HG03095 (cell line): ENCODE results near the gene ZNF107.
"Not testable (repeated sequence)": the region's sequence is repeated elsewhere in the genome, so short reads cannot be mapped to it uniquely, and the experiment has no call there.

Experiments
- ATAC-seq: cut with Tn5 transposase; IDR thresholded peaks from one replicate; pipeline ENCODE4 v1.9.1; 2021; ENCODE audit warnings: moderate library complexity; ENCODE audit not compliant: unreplicated experiment

Gene ZNF107

DNA sequence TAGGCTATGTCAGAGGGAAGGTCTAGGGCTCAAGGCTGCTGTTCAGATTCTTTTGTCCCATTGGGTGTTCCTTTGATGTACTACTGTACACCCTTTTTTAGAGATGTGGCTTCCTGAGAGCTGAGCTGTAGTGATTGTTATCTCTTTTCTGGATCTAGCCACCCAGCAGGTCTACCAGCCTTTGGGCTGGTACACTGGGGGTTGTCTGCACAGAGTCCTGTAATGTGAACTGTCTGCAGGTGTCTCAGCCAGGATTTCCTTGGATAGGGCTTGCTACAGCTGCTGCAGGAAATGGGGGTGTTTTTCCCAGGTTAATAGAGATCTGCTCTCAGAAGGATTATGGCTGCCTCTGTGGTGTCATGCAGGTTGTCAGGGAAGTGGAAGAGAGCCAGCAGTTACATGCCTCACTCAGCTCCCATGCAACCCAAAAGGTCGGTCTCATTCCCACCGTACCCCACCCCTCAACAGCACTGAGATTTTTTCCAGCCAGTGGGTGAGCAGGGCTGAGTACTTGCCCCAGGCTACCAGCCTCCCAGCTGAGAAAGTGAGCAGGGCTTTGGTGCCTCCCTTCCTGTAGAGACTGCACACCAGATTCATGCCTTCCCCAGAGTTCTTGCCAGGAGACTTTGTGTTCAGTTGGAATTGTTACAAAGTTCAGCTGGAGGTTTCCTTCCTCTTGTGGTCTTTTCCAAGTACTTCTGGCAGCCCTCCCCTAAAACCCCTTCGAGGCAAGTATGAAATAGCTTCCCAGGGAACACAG lies 63.3 kb downstream of the ZNF107 start:
- no peak for ATAC-seq

DNA sequence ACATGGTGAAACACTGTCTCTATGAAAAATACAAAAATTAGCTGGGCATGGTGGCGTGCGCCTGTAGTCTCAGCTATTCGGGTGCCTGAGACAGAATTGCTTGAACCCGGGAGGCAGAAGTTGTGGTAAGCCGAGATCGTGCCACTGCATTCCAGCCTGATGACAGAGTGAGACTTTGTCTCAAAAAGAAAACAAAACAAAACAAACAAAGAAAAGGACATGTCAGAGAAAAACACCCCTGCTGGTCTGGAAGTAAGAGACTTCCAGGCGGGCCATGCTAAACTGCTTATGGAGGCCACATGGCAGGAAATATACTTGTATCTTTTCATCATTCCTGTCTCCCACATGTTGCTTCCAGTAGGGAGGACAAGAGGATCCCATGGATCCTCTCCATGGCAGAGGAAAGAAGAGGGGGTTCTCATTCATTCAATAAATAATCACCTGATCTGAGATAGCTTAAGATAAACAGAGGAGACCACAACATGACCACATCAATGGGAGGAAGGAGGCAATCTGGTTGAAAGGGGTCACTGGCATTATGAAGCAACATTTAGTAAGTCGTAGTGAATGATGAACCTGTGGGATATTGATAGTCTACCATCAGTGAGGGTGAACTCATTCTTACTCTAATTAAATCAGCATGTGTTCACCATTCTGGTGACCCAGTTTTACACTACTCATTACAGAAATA lies 67.8 kb downstream of the ZNF107 start:
- no peak for ATAC-seq

DNA sequence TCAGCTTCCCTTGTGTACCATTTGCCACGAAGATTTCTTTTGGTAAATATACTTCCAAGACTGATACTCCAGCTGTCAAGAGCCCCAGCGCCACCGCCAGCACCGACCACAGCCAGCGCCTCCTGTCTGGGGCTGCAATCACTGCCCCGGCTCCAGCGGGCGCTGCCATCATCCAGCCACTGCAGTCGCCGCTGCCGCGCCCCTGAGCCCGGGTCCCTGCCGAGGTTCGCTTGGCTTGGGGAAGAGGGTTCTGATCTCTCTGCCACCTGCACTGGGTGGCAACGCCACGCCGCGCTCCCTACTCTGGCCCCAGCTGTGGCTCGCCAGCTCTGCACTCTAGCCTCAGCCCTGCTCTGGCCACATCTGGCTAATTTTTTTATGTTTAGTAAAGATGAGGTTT lies 70.6 kb downstream of the ZNF107 start:
- ATAC-seq = no peak

DNA sequence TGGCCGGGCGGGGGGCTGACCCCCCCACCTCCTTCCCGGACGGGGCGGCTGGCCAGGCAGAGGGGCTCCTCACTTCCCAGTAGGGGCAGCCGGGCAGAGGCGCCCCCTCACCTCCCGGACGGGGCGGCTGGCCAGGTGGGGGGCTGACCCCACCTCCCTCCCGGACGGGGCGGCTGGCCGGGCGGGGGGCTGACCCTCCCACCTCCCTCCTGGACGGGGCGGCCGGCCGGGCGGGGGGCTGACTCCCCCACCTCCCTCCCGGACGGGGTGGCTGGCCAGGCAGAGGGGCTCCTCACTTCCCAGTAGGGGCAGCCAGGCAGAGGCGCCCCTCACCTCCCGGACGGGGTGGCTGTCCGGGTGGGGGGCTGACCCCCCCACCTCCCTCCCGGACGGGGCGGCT lies 72.5 kb downstream of the ZNF107 start:
- not testable (repeated sequence) for ATAC-seq

DNA sequence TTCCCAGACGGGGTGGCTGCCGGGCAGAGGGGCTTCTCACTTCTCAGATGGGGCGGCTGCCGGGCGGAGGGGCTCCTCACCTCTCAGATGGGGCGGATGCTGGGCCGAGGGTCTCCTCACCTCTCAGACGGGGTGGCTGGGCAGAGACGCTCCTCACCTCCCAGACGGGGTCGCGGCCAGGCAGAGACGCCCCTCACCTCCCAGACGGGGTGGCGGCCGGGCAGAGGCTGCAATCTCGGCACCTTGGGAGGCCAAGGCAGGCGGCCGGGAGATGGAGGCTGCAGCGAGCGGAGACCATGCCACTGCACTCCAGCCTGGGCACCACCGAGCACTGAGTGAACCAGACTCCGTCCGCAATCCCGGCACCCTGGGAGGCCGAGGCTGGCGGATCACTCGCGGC lies 73.0 kb downstream of the ZNF107 start:
- ATAC-seq = not testable (repeated sequence)

DNA sequence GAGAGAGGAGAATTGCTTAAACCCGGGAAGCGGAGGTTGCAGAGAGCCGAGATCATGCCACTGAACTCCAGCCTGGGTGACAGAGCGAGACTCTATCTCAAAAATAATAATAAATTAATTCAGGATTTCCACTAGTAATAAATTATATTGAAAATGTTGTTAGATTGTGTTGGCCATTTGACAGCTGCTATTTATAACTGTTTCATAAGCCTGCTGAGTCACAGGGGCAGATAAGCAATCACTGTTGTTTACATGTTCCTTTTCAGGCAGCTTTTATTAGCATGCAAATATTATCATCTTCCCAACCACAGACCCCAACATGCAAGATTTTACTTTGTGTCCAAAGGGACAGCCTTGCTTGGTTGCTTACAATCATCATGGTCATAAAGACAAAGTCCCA lies 78.7 kb downstream of the ZNF107 start:
- no peak for ATAC-seq

DNA sequence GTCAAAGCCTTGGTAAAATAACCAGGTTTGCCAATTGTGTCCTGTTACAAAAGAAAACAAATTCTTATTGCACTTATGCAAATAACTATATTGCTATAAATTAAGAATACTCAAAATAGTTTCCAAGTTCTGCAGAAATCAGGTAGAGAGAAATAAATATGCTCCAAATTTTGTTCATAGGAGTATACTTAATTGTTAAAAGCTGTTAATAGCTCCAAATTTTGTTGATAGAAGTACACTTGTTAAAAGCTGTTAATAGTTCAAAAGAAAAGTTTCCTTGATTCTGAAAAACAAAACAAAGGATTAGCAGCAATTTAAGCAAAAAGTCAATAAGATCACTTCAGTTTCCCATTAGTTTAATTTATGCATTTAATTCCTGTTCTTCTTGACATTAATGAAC lies 81.9 kb downstream of the ZNF107 start:
- ATAC-seq = no peak

DNA sequence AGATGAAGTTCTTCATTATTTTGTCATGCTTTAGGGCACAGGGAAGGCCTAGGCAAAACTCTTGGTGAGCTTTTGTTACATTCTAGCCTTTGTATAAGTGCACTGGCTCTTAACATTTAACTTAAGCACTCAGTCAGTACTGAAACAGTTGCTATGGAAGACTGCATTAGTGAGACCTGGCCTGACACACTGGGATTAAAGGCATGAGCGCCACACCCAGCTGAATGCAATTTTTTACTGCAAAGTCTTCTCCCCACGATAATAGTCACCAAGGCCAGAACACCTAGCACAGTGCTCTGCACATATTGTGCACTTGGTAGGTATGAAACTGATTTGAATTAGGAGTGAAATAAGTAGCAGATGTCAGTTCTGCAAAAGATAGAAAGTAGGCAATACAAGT lies 87.1 kb downstream of the ZNF107 start:
- ATAC-seq = no peak

DNA sequence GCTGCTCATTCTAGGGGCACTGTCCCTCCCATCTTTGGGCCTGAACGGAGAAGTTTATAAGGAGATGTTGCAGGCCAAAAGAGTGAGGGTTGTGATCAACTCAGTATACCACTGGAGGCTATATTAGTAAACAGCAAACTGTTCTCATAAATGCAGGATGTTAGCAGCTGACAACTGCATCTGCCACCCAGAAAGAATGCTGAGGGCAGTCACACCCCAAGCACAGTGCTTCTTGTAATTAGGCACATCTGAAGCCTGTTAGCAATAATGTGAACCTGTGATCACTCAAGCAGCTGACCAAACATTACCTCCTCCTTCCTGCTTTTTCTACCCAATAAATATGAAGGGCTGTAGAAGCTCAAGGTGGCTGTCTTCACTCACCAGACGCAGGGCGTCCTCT lies 89.9 kb downstream of the ZNF107 start:
- no peak for ATAC-seq

DNA sequence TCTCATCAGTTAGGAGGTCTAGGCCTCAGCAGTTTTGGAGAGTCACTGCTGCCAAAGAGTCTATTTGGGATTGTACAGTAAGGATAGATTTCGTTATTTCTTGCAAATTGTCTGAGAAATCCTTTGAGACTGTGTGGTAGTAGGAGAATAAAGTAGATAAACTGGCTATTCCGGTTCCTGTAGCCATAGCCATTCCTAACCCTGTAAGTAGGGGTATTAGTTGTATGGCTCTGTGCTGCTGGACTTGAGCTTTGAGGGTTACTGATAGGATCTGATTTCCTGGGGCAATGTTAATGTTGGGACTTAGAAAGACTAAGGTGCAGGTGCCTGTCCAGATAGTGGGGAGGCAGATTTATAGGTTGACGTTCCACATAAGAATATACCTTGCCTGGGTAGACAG lies 92.2 kb downstream of the ZNF107 start:
- no peak for ATAC-seq
